GM12801 (cell line): Measurements from ENCODE around the gene LYZ.

Experiments
- CTCF ChIP-seq: IDR thresholded peaks from one replicate; pipeline ENCODE4 v1.5.1; 2011; ENCODE audit warnings: control low read depth; ENCODE audit not compliant: insufficient read length; ENCODE audit errors: extremely low read depth

Gene LYZ

GRCh38 chr12:69351462-69352236 is 3.5 kb downstream of the LYZ start:
- no peak for TF ChIP-seq CTCF

- no peak for TF ChIP-seq CTCF
These were observed 4.7 kb downstream of the LYZ start for GRCh38 chr12:69352904-69353303.

GRCh38 chr12:69354172-69354555 is 6.0 kb downstream of the LYZ start:
- no peak for TF ChIP-seq CTCF

GRCh38 chr12:69354556-69355187 is 6.5 kb downstream of the LYZ start:
- no peak for TF ChIP-seq CTCF

GRCh38 chr12:69355363-69356028 is 7.3 kb downstream of the LYZ start:
- TF ChIP-seq CTCF: no peak

- no peak for TF ChIP-seq CTCF
These were observed 11.6 kb downstream of the LYZ start, which contains the start of gene YEATS4 for GRCh38 chr12:69359531-69360347. Gene YEATS4 (plus strand): TSS chr12:69359743. CDS start chr12:69359973, 230 bp downstream.

GRCh38 chr12:69360348-69360672 is 12.1 kb downstream of the LYZ start:
- TF ChIP-seq CTCF: no peak
